Measurements from ENCODE around the gene DNAJC17. TPM values are rescaled to one million over a fixed set of nuclear protein-coding genes. Genes with fewer than 3 reads are reported as not detected.

The DNAJC17 gene
- polyA plus RNA-seq, 1 donor from 2014 or later: 79.6 TPM

DNA sequence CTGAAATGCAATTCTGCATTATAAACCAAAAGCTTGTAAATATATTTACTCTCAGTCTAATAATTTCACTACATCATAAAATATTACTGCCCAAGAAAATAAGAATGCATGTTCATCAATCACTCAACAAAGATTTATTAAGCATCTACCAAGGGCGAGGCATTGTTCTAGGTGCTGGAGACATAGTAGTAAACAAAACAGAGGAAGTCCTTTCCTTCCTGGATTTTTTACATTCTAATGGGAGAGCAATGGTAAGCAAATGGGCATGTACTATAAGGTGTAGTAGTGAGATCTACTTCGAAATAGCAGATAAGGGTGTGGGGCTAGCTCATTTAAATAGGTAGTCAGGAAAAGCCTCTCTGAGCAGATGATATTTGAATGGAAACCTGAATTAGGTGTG is 11.2 kb downstream of the DNAJC17 start:
- Histone ChIP-seq H3K4me3 (ENCODE audit: low read length) (no peak overlapping the region), H3K9me2 (ENCODE audit: insufficient read depth, low read length) (no peaks in the 10 kb centered on the region), H3K27me3 (ENCODE audit: insufficient read depth, low read depth, low read length) (no peaks in the 10 kb centered on the region), H3K79me2 (replicated peaks; ENCODE audit: insufficient read depth, low read length) (no peaks in the 10 kb centered on the region), H3K27ac (ENCODE audit: low read length) (no peak overlapping the region), H3K9ac (ENCODE audit: low read length) (no peak overlapping the region), H3K4me2 (ENCODE audit: low read length) (no peak overlapping the region), H2AFZ (ENCODE audit: low read depth, low read length) (no peak overlapping the region), H3F3A (ENCODE audit: insufficient read depth, low read length, poor library complexity, severe bottlenecking) (no peaks in the 10 kb centered on the region), H4K20me1 (ENCODE audit: insufficient read depth) (no peaks in the 10 kb centered on the region), H3K36me3 (ENCODE audit: insufficient read depth, low read length) (peaks cover 3% of the 10 kb centered on the region), H3K9me3 (ENCODE audit: low read length) (no peaks in the 10 kb centered on the region)
- TF ChIP-seq EZH2 (IDR thresholded peaks at IDR 0.05; ENCODE audit: borderline replicate concordance, insufficient read depth, low read length, poor library complexity, severe bottlenecking) (no peak), TAF1 (IDR thresholded peaks at IDR 0.05; ENCODE audit: low read depth) (no peak)
- TF ChIP-seq, protein P1, sequence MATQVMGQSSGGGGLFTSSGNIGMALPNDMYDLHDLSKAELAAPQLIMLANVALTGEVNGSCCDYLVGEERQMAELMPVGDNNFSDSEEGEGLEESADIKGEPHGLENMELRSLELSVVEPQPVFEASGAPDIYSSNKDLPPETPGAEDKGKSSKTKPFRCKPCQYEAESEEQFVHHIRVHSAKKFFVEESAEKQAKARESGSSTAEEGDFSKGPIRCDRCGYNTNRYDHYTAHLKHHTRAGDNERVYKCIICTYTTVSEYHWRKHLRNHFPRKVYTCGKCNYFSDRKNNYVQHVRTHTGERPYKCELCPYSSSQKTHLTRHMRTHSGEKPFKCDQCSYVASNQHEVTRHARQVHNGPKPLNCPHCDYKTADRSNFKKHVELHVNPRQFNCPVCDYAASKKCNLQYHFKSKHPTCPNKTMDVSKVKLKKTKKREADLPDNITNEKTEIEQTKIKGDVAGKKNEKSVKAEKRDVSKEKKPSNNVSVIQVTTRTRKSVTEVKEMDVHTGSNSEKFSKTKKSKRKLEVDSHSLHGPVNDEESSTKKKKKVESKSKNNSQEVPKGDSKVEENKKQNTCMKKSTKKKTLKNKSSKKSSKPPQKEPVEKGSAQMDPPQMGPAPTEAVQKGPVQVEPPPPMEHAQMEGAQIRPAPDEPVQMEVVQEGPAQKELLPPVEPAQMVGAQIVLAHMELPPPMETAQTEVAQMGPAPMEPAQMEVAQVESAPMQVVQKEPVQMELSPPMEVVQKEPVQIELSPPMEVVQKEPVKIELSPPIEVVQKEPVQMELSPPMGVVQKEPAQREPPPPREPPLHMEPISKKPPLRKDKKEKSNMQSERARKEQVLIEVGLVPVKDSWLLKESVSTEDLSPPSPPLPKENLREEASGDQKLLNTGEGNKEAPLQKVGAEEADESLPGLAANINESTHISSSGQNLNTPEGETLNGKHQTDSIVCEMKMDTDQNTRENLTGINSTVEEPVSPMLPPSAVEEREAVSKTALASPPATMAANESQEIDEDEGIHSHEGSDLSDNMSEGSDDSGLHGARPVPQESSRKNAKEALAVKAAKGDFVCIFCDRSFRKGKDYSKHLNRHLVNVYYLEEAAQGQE (IDR thresholded peaks at IDR 0.05; ENCODE audit: borderline replicate concordance): no peak

DNA sequence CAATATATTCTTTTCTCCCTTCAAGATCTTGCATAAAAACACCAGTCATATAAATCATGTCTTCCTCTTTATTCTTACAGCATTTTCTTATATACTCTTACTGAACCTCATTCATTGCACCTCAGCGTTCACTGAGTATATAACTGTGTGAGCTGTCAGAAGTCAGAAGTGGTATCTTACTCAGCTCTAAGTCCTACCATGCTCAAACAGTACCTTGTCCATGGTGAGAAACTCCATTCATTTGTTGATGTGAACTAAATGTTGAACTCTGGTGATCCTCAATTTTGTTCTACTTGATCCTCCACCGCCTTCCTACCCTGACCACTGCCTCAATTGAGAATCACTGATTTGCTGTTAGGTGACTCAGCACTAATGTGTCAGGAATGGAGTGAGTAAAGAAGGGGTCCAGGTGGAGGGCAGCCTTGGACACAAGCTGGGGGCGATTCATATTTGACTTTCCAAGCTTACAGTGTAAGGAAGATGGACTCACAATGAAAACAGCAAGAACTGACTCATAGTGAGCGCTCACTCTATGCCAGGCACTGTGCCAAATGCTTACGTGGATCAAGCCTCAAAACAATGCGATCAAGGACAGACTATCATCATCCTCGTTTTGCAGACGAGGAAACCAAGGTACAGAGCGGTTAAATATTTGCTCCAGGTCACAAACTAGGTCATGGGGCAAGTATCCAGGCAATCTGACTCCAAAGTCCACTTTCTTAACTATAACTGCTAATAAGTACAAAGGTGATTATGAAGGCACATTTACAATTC is 13.9 kb downstream of the DNAJC17 start:
- Histone ChIP-seq H3K4me3 (ENCODE audit: low read length) (no peak overlapping the region), H3K9me2 (ENCODE audit: insufficient read depth, low read length) (no peaks in the 10 kb centered on the region), H4K20me1 (ENCODE audit: insufficient read depth) (no peaks in the 10 kb centered on the region), H3F3A (ENCODE audit: insufficient read depth, low read length, poor library complexity, severe bottlenecking) (no peaks in the 10 kb centered on the region), H3K79me2 (replicated peaks; ENCODE audit: insufficient read depth, low read length) (no peaks in the 10 kb centered on the region), H3K9me3 (ENCODE audit: low read length) (no peaks in the 10 kb centered on the region), H3K9ac (ENCODE audit: low read length) (no peak overlapping the region), H3K4me2 (ENCODE audit: low read length) (no peak overlapping the region), H3K27ac (ENCODE audit: low read length) (no peak overlapping the region), H2AFZ (ENCODE audit: low read depth, low read length) (no peak overlapping the region), H3K36me3 (ENCODE audit: insufficient read depth, low read length) (peaks cover 3% of the 10 kb centered on the region), H3K27me3 (ENCODE audit: insufficient read depth, low read depth, low read length) (no peaks in the 10 kb centered on the region)
- TF ChIP-seq SMC3 (conservative IDR thresholded peaks at IDR 0.05; ENCODE audit: poor library complexity) (no peak), POLR2AphosphoS5 (IDR thresholded peaks at IDR 0.05) (no peak), EZH2 (IDR thresholded peaks at IDR 0.05; ENCODE audit: borderline replicate concordance, insufficient read depth, low read length, poor library complexity, severe bottlenecking) (no peak), EP300 (conservative IDR thresholded peaks at IDR 0.05; ENCODE audit: poor library complexity, severe bottlenecking) (no peak), TAF1 (IDR thresholded peaks at IDR 0.05; ENCODE audit: low read depth) (no peak), RAD21 (conservative IDR thresholded peaks at IDR 0.05) (no peak)
- TF ChIP-seq, protein P1 (IDR thresholded peaks at IDR 0.05; ENCODE audit: borderline replicate concordance): no peak

Data from neural cell (in vitro differentiated cells).